DOHH2 (cell line): ENCODE results near the gene PPFIBP2.
A peak's percentile ranks its signal among the peaks of the same experiment; 100 is the strongest.

Experiments used
- H3F3A ChIP-seq: fragments of 200-600 bp; sonication (generic), shearing (Covaris generic); 2 replicates; pipeline ENCODE4 v1.6.0; 2016; ENCODE audit warnings: antibody characterized with exemption, mild to moderate bottlenecking; ENCODE audit not compliant: control insufficient read depth, insufficient read depth
- H3K27ac ChIP-seq: fragments of 200-600 bp; sonication (generic); 2 replicates; pipeline ENCODE4 v1.5.1; 2014; ENCODE audit warnings: low read depth, mild to moderate bottlenecking, low read length, moderate library complexity
- H3K27me3 ChIP-seq: fragments of 200-600 bp; sonication (generic); 2 replicates; pipeline ENCODE4 v1.6.1; 2014; ENCODE audit warnings: mild to moderate bottlenecking, low read length, mixed read lengths; ENCODE audit not compliant: control insufficient read depth
- H3K36me3 ChIP-seq: fragments of 200-600 bp; sonication (generic); 2 replicates; pipeline ENCODE4 v1.6.1; 2014; ENCODE audit warnings: mild to moderate bottlenecking, low read length, moderate library complexity, mixed read lengths; ENCODE audit not compliant: control insufficient read depth
- H3K4me1 ChIP-seq: fragments of 200-600 bp; sonication (generic); 2 replicates; pipeline ENCODE4 v1.6.1; 2014; ENCODE audit warnings: mild to moderate bottlenecking, low read length, mixed read lengths; ENCODE audit not compliant: control insufficient read depth
- H3K4me2 ChIP-seq: fragments of 200-600 bp; sonication (generic); 2 replicates; pipeline ENCODE4 v1.6.0; 2014; ENCODE audit warnings: mild to moderate bottlenecking, low read length, moderate library complexity
- H3K4me3 ChIP-seq: fragments of 200-600 bp; sonication (generic); 2 replicates; pipeline ENCODE4 v1.5.1; 2014; ENCODE audit warnings: mild to moderate bottlenecking, low read length, mixed read lengths
- H3K79me2 ChIP-seq: fragments of 200-600 bp; sonication (generic); 2 replicates; pipeline ENCODE4 v1.6.1; 2014; ENCODE audit warnings: mild to moderate bottlenecking, low read length, mixed read lengths; ENCODE audit not compliant: control insufficient read depth
- H3K9me2 ChIP-seq: fragments of 200-600 bp; sonication (generic); replicated peaks from 2 replicates; pipeline ENCODE4 v1.6.1; 2014; ENCODE audit warnings: mild to moderate bottlenecking, low read length, mixed read lengths; ENCODE audit not compliant: control insufficient read depth
- H3K9me3 ChIP-seq: fragments of 200-600 bp; sonication (generic); 2 replicates; pipeline ENCODE4 v1.6.1; 2014; ENCODE audit warnings: antibody characterized with exemption, low read length, mixed read lengths; ENCODE audit not compliant: control insufficient read depth, insufficient read depth
- H4K20me1 ChIP-seq: fragments of 200-600 bp; sonication (generic); 2 replicates; pipeline ENCODE4 v1.6.0; 2014; ENCODE audit warnings: low read depth, mild to moderate bottlenecking, antibody characterized with exemption, low read length, moderate library complexity; ENCODE audit not compliant: control insufficient read depth, insufficient read depth
- CTCF ChIP-seq: fragments of 200-600 bp; sonication (generic); IDR thresholded peaks from one replicate; pipeline ENCODE4 v1.5.1; 2014; ENCODE audit warnings: antibody characterized with exemption, mild to moderate bottlenecking, low read depth, low read length; ENCODE audit not compliant: poor library complexity, severe bottlenecking
- EZH2phosphoT487 ChIP-seq: fragments of 200-600 bp; sonication (generic); IDR thresholded peaks from 2 replicates; pipeline ENCODE4 v1.6.1; 2017; ENCODE audit warnings: borderline replicate concordance, mild to moderate bottlenecking, antibody characterized with exemption, low read length, moderate library complexity, mixed read lengths

The PPFIBP2 gene

GRCh38 chr11:7531011-7531410 is 17.2 kb downstream of the PPFIBP2 start:
- H3K4me3 ChIP-seq: no peak overlapping the region
- no peaks in the 10 kb centered on the region for H3K27me3 ChIP-seq
- no peaks in the 10 kb centered on the region; the same call in 1 of the 2 replicates for H3K36me3 ChIP-seq
- H3K4me2 ChIP-seq: no peak overlapping the region
- peaks cover 35% of the 10 kb centered on the region for H3K4me1 ChIP-seq
- no peaks in the 10 kb centered on the region for H3F3A ChIP-seq
- H3K9me2 ChIP-seq: no peaks in the 10 kb centered on the region
- TF ChIP-seq EZH2phosphoT487 (no peak), CTCF (no peak)
- H3K79me2 ChIP-seq: peaks cover 19% of the 10 kb centered on the region
- H3K9me3 ChIP-seq: no peaks in the 10 kb centered on the region
- no peak overlapping the region for H3K27ac ChIP-seq
- no peaks in the 10 kb centered on the region for H4K20me1 ChIP-seq

- H3K27me3 ChIP-seq: no peaks in the 10 kb centered on the region
- H3K4me2 ChIP-seq: no peak overlapping the region
- H3K79me2 ChIP-seq: peaks cover 13% of the 10 kb centered on the region
- H4K20me1 ChIP-seq: no peaks in the 10 kb centered on the region; the same call in 1 of the 2 replicates
- H3K27ac ChIP-seq: no peak overlapping the region
- H3K9me2 ChIP-seq: no peaks in the 10 kb centered on the region
- no peak overlapping the region for H3K4me3 ChIP-seq
- H3K9me3 ChIP-seq: no peaks in the 10 kb centered on the region
- TF ChIP-seq CTCF: no peak
- no peak for TF ChIP-seq EZH2phosphoT487
- no peaks in the 10 kb centered on the region; the same call in 1 of the 2 replicates for H3K36me3 ChIP-seq
- H3K4me1 ChIP-seq: peaks cover 35% of the 10 kb centered on the region
- no peaks in the 10 kb centered on the region for H3F3A ChIP-seq
Measured at GRCh38 chr11:7532405-7533145, 18.8 kb downstream of the PPFIBP2 start.

GRCh38 chr11:7533199-7534041 is 19.6 kb downstream of the PPFIBP2 start:
- Histone ChIP-seq H3K27ac (no peak overlapping the region), H3K9me3 (no peaks in the 10 kb centered on the region), H3K9me2 (no peaks in the 10 kb centered on the region), H3K79me2 (peaks cover 13% of the 10 kb centered on the region), H3K4me1 (peaks cover 27% of the 10 kb centered on the region), H3K4me3 (no peak overlapping the region), H4K20me1 (no peaks in the 10 kb centered on the region; the same call in 1 of the 2 replicates), H3K36me3 (no peaks in the 10 kb centered on the region; the same call in 1 of the 2 replicates), H3K27me3 (no peaks in the 10 kb centered on the region), H3F3A (no peaks in the 10 kb centered on the region), H3K4me2 (peak overlapping the region; percentile 40)
- TF ChIP-seq EZH2phosphoT487: no peak
- TF ChIP-seq CTCF: no peak
